Measurements from ENCODE around the gene RBMS1.

The RBMS1 gene

GRCh38 chr2:160380000-160380570, 113.5 kb downstream of the RBMS1 start:
- Histone ChIP-seq H2AFZ (ENCODE audit: low read length) (no peak overlapping the region), H3K9ac (ENCODE audit: low read depth, low read length, poor library complexity, severe bottlenecking) (no peak overlapping the region), H3K36me3 (ENCODE audit: insufficient read depth, low read length) (0 out of 2 replicates have a peak, but pooled peaks cover 9% of the 10 kb centered on the region), H4K20me1 (ENCODE audit: insufficient read depth, low read length, poor library complexity, severe bottlenecking) (peaks cover 39% of the 10 kb centered on the region), H3K9me2 (replicated peaks; ENCODE audit: low read depth, low read length) (no peaks in the 10 kb centered on the region), H3K4me2 (ENCODE audit: low read depth, low read length, poor library complexity, severe bottlenecking) (no peak overlapping the region), H3K79me2 (ENCODE audit: insufficient read depth, low read length) (peaks cover 94% of the 10 kb centered on the region), H3K4me3 (ENCODE audit: low read length, poor library complexity, severe bottlenecking) (no peak overlapping the region), H3K9me3 (ENCODE audit: insufficient read depth, low read depth, low read length) (no peaks in the 10 kb centered on the region), H3K27me3 (ENCODE audit: insufficient read depth, low read length, poor library complexity, severe bottlenecking) (no peaks in the 10 kb centered on the region), H3F3A (ENCODE audit: low read depth) (peaks cover 6% of the 10 kb centered on the region; the same call in 1 of the 2 replicates), H3K4me1 (ENCODE audit: insufficient read depth, low read length, poor library complexity, severe bottlenecking) (peaks cover 59% of the 10 kb centered on the region)
- no peak for TF ChIP-seq EZH2phosphoT487 (IDR thresholded peaks at IDR 0.05; ENCODE audit: borderline replicate concordance)
- TF ChIP-seq, protein P1, sequence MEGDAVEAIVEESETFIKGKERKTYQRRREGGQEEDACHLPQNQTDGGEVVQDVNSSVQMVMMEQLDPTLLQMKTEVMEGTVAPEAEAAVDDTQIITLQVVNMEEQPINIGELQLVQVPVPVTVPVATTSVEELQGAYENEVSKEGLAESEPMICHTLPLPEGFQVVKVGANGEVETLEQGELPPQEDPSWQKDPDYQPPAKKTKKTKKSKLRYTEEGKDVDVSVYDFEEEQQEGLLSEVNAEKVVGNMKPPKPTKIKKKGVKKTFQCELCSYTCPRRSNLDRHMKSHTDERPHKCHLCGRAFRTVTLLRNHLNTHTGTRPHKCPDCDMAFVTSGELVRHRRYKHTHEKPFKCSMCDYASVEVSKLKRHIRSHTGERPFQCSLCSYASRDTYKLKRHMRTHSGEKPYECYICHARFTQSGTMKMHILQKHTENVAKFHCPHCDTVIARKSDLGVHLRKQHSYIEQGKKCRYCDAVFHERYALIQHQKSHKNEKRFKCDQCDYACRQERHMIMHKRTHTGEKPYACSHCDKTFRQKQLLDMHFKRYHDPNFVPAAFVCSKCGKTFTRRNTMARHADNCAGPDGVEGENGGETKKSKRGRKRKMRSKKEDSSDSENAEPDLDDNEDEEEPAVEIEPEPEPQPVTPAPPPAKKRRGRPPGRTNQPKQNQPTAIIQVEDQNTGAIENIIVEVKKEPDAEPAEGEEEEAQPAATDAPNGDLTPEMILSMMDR (conservative IDR thresholded peaks at IDR 0.05; ENCODE audit: low read length): no peak

DNA sequence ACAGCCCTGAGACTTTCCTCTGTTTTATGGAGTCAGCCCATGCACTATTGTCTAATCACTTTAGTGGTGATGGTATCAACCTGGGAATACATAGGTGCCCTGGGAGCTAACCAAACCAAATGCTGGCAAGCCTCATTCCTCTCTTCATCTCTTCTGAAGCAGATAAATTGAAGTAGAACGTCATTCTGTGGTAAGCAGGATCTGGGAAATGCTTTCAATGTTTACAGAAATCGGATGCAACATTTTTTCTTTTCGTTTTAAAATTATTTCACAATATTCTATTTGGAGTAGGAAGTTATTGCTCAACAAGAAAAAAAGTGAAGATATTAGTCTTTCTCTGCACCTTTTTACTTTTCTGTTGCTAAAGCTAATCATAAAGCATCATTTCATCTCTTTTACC, 114.2 kb downstream of the RBMS1 start:
- peaks cover 6% of the 10 kb centered on the region; the same call in 1 of the 2 replicates for H3F3A ChIP-seq (ENCODE audit: low read depth)
- no peak overlapping the region for H2AFZ ChIP-seq (ENCODE audit: low read length)
- H3K4me2 ChIP-seq (ENCODE audit: low read depth, low read length, poor library complexity, severe bottlenecking): no peak overlapping the region
- H3K36me3 ChIP-seq (ENCODE audit: insufficient read depth, low read length): 0 out of 2 replicates have a peak, but pooled peaks cover 9% of the 10 kb centered on the region
- H3K9ac ChIP-seq (ENCODE audit: low read depth, low read length, poor library complexity, severe bottlenecking): no peak overlapping the region
- no peaks in the 10 kb centered on the region for H3K9me3 ChIP-seq (ENCODE audit: insufficient read depth, low read depth, low read length)
- H3K4me3 ChIP-seq (ENCODE audit: low read length, poor library complexity, severe bottlenecking): no peak overlapping the region
- TF ChIP-seq, protein P1 (conservative IDR thresholded peaks at IDR 0.05; ENCODE audit: low read length): no peak
- no peak for TF ChIP-seq EZH2phosphoT487 (IDR thresholded peaks at IDR 0.05; ENCODE audit: borderline replicate concordance)
- H3K4me1 ChIP-seq (ENCODE audit: insufficient read depth, low read length, poor library complexity, severe bottlenecking): peaks cover 61% of the 10 kb centered on the region
- peaks cover 41% of the 10 kb centered on the region for H4K20me1 ChIP-seq (ENCODE audit: insufficient read depth, low read length, poor library complexity, severe bottlenecking)
- peaks cover 92% of the 10 kb centered on the region for H3K79me2 ChIP-seq (ENCODE audit: insufficient read depth, low read length)
- no peaks in the 10 kb centered on the region for H3K9me2 ChIP-seq (replicated peaks; ENCODE audit: low read depth, low read length)
- H3K27me3 ChIP-seq (ENCODE audit: insufficient read depth, low read length, poor library complexity, severe bottlenecking): no peaks in the 10 kb centered on the region

- Histone ChIP-seq H3K36me3 (ENCODE audit: insufficient read depth, low read length) (0 out of 2 replicates have a peak, but pooled peaks cover 4% of the 10 kb centered on the region), H3K4me1 (ENCODE audit: insufficient read depth, low read length, poor library complexity, severe bottlenecking) (peaks cover 76% of the 10 kb centered on the region), H2AFZ (ENCODE audit: low read length) (no peak overlapping the region), H3K4me3 (ENCODE audit: low read length, poor library complexity, severe bottlenecking) (no peak overlapping the region), H4K20me1 (ENCODE audit: insufficient read depth, low read length, poor library complexity, severe bottlenecking) (peaks cover 40% of the 10 kb centered on the region), H3K9ac (ENCODE audit: low read depth, low read length, poor library complexity, severe bottlenecking) (no peak overlapping the region), H3K9me2 (replicated peaks; ENCODE audit: low read depth, low read length) (no peaks in the 10 kb centered on the region), H3K79me2 (ENCODE audit: insufficient read depth, low read length) (peaks cover 94% of the 10 kb centered on the region), H3K9me3 (ENCODE audit: insufficient read depth, low read depth, low read length) (no peaks in the 10 kb centered on the region), H3F3A (ENCODE audit: low read depth) (peaks cover 6% of the 10 kb centered on the region; the same call in 1 of the 2 replicates), H3K27me3 (ENCODE audit: insufficient read depth, low read length, poor library complexity, severe bottlenecking) (no peaks in the 10 kb centered on the region), H3K4me2 (ENCODE audit: low read depth, low read length, poor library complexity, severe bottlenecking) (no peak overlapping the region)
- no peak for TF ChIP-seq EZH2phosphoT487 (IDR thresholded peaks at IDR 0.05; ENCODE audit: borderline replicate concordance)
- TF ChIP-seq, protein P1 (conservative IDR thresholded peaks at IDR 0.05; ENCODE audit: low read length): peak; percentile 57
Measured at GRCh38 chr2:160377204-160377995, 116.2 kb downstream of the RBMS1 start.
